Coronary artery (tissue), 2 donors: ENCODE measurements around the gene MAP3K20.

Experiments used
- DNase-seq: peaks from one replicate; pipeline ENCODE4 v3.0.0-alpha.2; 2017; ENCODE audit warnings: low spot score
- H3K27ac ChIP-seq, 2 donors: fragments of 200-600 bp; sonication (generic); one replicate each; pipeline ENCODE4 v1.5.1; 2016 to 2019
- H3K4me3 ChIP-seq: fragments of 200-600 bp; sonication (generic); 2 replicates; pipeline ENCODE4 v1.5.1; 2016; ENCODE audit warnings: mild to moderate bottlenecking, moderate library complexity
- TF ChIP-seq, protein P1 (sequence below): fragments of 200-600 bp; sonication (generic); IDR thresholded peaks from one replicate; pipeline ENCODE4 v1.5.1; 2019; ENCODE audit warnings: antibody characterized with exemption

MAP3K20 gene

GRCh38 chr2:173311844-173312606 is 236.4 kb downstream of the MAP3K20 start:
- TF ChIP-seq, protein P1, sequence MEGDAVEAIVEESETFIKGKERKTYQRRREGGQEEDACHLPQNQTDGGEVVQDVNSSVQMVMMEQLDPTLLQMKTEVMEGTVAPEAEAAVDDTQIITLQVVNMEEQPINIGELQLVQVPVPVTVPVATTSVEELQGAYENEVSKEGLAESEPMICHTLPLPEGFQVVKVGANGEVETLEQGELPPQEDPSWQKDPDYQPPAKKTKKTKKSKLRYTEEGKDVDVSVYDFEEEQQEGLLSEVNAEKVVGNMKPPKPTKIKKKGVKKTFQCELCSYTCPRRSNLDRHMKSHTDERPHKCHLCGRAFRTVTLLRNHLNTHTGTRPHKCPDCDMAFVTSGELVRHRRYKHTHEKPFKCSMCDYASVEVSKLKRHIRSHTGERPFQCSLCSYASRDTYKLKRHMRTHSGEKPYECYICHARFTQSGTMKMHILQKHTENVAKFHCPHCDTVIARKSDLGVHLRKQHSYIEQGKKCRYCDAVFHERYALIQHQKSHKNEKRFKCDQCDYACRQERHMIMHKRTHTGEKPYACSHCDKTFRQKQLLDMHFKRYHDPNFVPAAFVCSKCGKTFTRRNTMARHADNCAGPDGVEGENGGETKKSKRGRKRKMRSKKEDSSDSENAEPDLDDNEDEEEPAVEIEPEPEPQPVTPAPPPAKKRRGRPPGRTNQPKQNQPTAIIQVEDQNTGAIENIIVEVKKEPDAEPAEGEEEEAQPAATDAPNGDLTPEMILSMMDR = no peak
- no peak for DNase-seq
- no peak overlapping the region for H3K27ac ChIP-seq
- H3K4me3 ChIP-seq = no peak overlapping the region
